Activated T-cell treated with anti-CD3 and anti-CD28 coated beads, Interleukin-2, amount 50 U/mL, for 24 hours (primary cell): ENCODE results near the gene TTLL5.
"Not testable (repeated sequence)": the region's sequence is repeated elsewhere in the genome, so short reads cannot be mapped to it uniquely, and the experiment has no call there.

ENCODE experiments used
- DNase-seq: peaks from one replicate; pipeline ENCODE4 v3.0.0-alpha.2; 2020
- H3K27ac Mint-ChIP-seq: 2 replicates; pipeline ENCODE4 v1.8.0; 2020; ENCODE audit warnings: mild to moderate bottlenecking, mixed read lengths
- H3K27me3 Mint-ChIP-seq: 2 replicates; pipeline ENCODE4 v1.8.0; 2020; ENCODE audit warnings: mixed read lengths
- H3K36me3 Mint-ChIP-seq: 2 replicates; pipeline ENCODE4 v1.8.0; 2020; ENCODE audit warnings: low read depth, mixed read lengths
- H3K4me1 Mint-ChIP-seq: 2 replicates; pipeline ENCODE4 v1.8.0; 2020; ENCODE audit warnings: low read depth, mixed read lengths
- H3K4me3 Mint-ChIP-seq: 2 replicates; pipeline ENCODE4 v1.8.0; 2020; ENCODE audit warnings: mild to moderate bottlenecking, moderate library complexity, mixed read lengths
- H3K9me3 Mint-ChIP-seq: 2 replicates; pipeline ENCODE4 v1.8.0; 2020; ENCODE audit warnings: mixed read lengths

The TTLL5 gene

DNA sequence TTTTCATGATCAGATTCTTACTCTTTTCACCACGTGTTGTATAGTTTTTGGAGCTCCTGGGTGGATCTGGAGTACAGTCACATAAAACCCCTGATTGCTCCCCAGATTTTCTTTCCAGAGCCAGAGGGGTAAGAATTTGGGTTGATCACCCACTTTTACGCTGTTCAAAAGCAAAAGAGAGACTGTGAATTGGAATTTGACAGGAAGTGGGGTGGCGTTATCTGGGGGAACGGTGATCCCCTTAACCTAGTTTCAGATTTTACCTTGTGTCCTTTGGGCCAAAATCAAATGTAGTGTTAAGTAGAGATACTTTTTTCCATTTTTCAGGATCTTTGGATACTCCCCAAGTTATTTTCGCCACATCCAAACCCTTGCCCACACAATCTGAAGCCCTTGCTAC lies 245.2 kb downstream of the TTLL5 start:
- no peaks in the 10 kb centered on the region for H3K9me3 Mint-ChIP-seq
- H3K36me3 Mint-ChIP-seq = peaks cover 3% of the 10 kb centered on the region
- no peaks in the 10 kb centered on the region for H3K4me1 Mint-ChIP-seq
- H3K4me3 Mint-ChIP-seq = no peak overlapping the region
- H3K27me3 Mint-ChIP-seq = no peaks in the 10 kb centered on the region
- DNase-seq = no peak
- H3K27ac Mint-ChIP-seq = no peak overlapping the region

- Mint-ChIP-seq H3K4me1 (no peaks in the 10 kb centered on the region), H3K4me3 (no peak overlapping the region), H3K36me3 (peaks cover 3% of the 10 kb centered on the region), H3K27ac (no peak overlapping the region), H3K9me3 (no peaks in the 10 kb centered on the region), H3K27me3 (no peaks in the 10 kb centered on the region)
- peak; percentile 42 for DNase-seq
Measured at GRCh38 chr14:75906680-75907280, 245.7 kb downstream of the TTLL5 start.

- DNase-seq = no peak
- H3K4me3 Mint-ChIP-seq = no peak overlapping the region
- H3K36me3 Mint-ChIP-seq = peaks cover 5% of the 10 kb centered on the region
- H3K4me1 Mint-ChIP-seq = no peaks in the 10 kb centered on the region
- no peaks in the 10 kb centered on the region for H3K27me3 Mint-ChIP-seq
- H3K27ac Mint-ChIP-seq = no peak overlapping the region
- no peaks in the 10 kb centered on the region for H3K9me3 Mint-ChIP-seq
Measured at GRCh38 chr14:75907756-75908359, 246.8 kb downstream of the TTLL5 start.

DNA sequence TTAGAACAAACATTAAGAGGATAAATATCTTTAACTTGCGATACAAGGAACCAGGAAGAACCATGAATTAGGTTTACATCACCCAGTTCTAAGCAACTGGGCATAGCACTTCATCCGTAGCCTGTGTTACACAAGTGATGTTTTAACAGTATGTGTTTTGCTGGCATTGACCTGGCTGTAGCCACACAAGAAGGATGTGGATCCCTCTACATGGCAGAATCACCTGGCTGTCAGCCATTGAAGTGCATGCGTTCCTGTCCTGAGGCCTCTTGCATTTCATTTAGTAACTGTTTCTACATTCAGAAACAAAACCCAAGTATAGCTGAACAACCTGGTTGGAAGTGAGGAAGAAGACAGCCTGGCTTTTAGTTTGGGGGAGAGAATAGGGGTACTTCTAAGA lies 248.6 kb downstream of the TTLL5 start:
- no peak overlapping the region for H3K27ac Mint-ChIP-seq
- no peaks in the 10 kb centered on the region for H3K9me3 Mint-ChIP-seq
- no peak overlapping the region for H3K4me3 Mint-ChIP-seq
- no peaks in the 10 kb centered on the region for H3K27me3 Mint-ChIP-seq
- peaks cover 8% of the 10 kb centered on the region for H3K36me3 Mint-ChIP-seq
- no peaks in the 10 kb centered on the region for H3K4me1 Mint-ChIP-seq
- no peak for DNase-seq

GRCh38 chr14:75910048-75910447 lies 249.0 kb downstream of the TTLL5 start:
- DNase-seq = no peak
- H3K9me3 Mint-ChIP-seq = no peaks in the 10 kb centered on the region
- no peaks in the 10 kb centered on the region for H3K27me3 Mint-ChIP-seq
- H3K4me1 Mint-ChIP-seq = no peaks in the 10 kb centered on the region
- peaks cover 8% of the 10 kb centered on the region for H3K36me3 Mint-ChIP-seq
- no peak overlapping the region for H3K27ac Mint-ChIP-seq
- no peak overlapping the region for H3K4me3 Mint-ChIP-seq

- no peaks in the 10 kb centered on the region for H3K27me3 Mint-ChIP-seq
- H3K4me3 Mint-ChIP-seq = no peak overlapping the region
- no peaks in the 10 kb centered on the region for H3K4me1 Mint-ChIP-seq
- H3K27ac Mint-ChIP-seq = no peak overlapping the region
- no peak for DNase-seq
- H3K36me3 Mint-ChIP-seq = peaks cover 12% of the 10 kb centered on the region
- no peaks in the 10 kb centered on the region for H3K9me3 Mint-ChIP-seq
Measured at GRCh38 chr14:75911883-75912282, 250.8 kb downstream of the TTLL5 start.

DNA sequence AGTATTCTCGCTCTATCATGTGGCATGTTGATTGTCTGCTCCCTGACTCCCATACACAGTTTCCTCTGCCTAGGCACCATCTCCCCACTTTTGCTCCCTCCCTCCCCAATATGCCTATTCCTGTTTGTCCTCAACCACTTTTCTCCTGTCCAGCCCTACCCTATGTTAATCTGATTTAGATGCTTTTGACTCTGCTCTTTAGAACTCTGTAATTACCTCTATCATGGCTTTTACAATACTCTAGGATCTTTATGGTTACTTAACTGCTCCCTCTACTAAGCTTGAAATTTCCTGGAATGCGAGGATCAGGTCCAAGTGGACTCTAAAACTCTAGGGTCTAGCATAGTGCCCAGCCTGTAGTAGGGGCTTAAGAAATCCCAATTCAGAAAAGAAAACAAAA lies 252.1 kb downstream of the TTLL5 start:
- no peak for DNase-seq
- Mint-ChIP-seq H3K27ac (no peak overlapping the region), H3K9me3 (no peaks in the 10 kb centered on the region), H3K36me3 (peaks cover 17% of the 10 kb centered on the region), H3K27me3 (no peaks in the 10 kb centered on the region), H3K4me1 (no peaks in the 10 kb centered on the region), H3K4me3 (no peak overlapping the region)

- Mint-ChIP-seq H3K4me1 (no peaks in the 10 kb centered on the region), H3K27ac (no peak overlapping the region), H3K9me3 (no peaks in the 10 kb centered on the region), H3K4me3 (no peak overlapping the region), H3K27me3 (no peaks in the 10 kb centered on the region), H3K36me3 (peaks cover 14% of the 10 kb centered on the region)
- no peak for DNase-seq
Measured at GRCh38 chr14:75915045-75915444, 254.0 kb downstream of the TTLL5 start.

DNA sequence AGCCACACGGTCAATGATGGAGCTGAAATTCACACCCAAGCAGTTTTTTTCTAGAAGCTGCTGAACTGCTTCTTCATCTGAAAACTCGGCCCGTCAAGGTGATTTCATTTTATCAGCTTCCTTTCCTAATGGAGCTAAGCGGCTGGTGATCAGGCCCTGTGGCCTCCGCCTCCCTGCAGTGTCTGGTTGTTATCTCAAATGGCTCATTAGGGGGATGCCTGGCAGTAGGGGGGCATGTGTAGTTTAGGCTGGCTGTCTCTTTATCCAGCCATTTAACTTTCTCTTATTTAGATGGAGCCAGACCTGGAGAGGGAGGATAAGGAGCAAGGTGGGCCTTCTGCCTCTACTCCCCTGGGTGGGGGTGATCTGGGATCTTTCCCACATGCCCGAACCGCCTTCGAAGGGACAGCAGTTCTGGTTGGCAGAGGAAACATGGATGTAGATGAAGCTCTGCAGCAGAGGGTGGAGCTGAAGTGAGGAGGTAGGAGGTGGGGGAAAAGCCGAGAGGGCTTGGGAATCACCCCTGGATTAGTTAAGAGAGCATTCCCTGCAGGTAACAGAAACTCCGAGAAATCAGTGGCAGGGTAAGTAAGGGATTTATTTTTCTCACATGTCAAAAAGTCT lies 256.4 kb downstream of the TTLL5 start:
- DNase-seq = no peak
- H3K9me3 Mint-ChIP-seq = peaks cover 2% of the 10 kb centered on the region

DNA sequence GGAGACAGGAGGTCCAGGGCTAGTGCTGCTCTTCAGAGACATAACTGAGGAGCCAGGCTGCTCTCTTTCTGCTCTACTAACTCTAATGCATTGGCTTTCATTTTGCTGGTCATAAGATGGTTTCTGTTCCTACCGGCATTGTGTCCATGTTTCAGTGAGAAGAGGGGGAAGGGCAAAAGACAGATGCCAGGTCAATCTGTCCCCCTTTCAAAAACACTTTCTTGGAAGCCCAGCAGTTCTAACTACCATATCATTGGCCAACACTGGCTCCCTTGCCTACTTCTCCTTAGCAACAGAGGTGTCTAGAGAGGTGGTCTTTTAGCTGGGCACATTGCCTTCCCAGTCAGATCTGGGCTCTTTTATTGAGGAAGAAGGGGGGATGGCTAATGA lies 256.9 kb downstream of the TTLL5 start:
- H3K4me3 Mint-ChIP-seq = no peak overlapping the region
- H3K27me3 Mint-ChIP-seq = no peaks in the 10 kb centered on the region
- peaks cover 2% of the 10 kb centered on the region for H3K9me3 Mint-ChIP-seq
- H3K27ac Mint-ChIP-seq = no peak overlapping the region
- peaks cover 15% of the 10 kb centered on the region for H3K36me3 Mint-ChIP-seq
- no peaks in the 10 kb centered on the region for H3K4me1 Mint-ChIP-seq
- no peak for DNase-seq

More for the DNA sequence above, 256.4 kb downstream of the TTLL5 start:
- Mint-ChIP-seq H3K27ac (no peak overlapping the region), H3K27me3 (no peaks in the 10 kb centered on the region), H3K36me3 (peaks cover 15% of the 10 kb centered on the region), H3K4me1 (no peaks in the 10 kb centered on the region), H3K4me3 (no peak overlapping the region)

DNA sequence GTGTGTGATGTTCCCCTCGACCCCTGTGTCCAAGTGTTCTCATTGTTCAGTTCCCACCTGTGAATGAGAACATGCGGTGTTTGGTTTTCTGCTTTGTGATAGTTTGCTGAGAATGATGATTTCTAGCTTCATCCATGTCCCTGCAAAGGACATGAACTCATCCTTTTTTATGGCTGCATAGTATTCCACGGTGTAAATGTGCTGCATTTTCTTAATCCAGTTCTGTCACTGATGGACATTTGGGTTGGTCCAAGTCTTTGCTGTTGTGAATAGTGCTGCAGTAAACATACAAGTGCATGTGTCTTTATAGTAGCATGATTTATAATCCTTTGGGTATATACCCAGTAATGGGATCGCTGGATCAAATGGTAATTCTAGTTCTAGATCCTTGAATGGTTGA lies 259.4 kb downstream of the TTLL5 start:
- H3K9me3 Mint-ChIP-seq, H3K27ac Mint-ChIP-seq, H3K27me3 Mint-ChIP-seq, H3K4me3 Mint-ChIP-seq, DNase-seq, H3K4me1 Mint-ChIP-seq: not testable (repeated sequence)
- H3K36me3 Mint-ChIP-seq = peaks cover 13% of the 10 kb centered on the region

- H3K4me1 Mint-ChIP-seq, DNase-seq, H3K27me3 Mint-ChIP-seq, H3K9me3 Mint-ChIP-seq, H3K36me3 Mint-ChIP-seq, H3K27ac Mint-ChIP-seq, H3K4me3 Mint-ChIP-seq: not testable (repeated sequence)
Measured at GRCh38 chr14:75925141-75925840, 264.2 kb downstream of the TTLL5 start.

GRCh38 chr14:75926431-75927115 lies 265.5 kb downstream of the TTLL5 start:
- H3K9me3 Mint-ChIP-seq = no peaks in the 10 kb centered on the region
- H3K27me3 Mint-ChIP-seq = no peaks in the 10 kb centered on the region
- peaks cover 3% of the 10 kb centered on the region for H3K36me3 Mint-ChIP-seq
- no peak for DNase-seq
- H3K4me3 Mint-ChIP-seq = no peak overlapping the region
- H3K27ac Mint-ChIP-seq = no peak overlapping the region
- no peaks in the 10 kb centered on the region for H3K4me1 Mint-ChIP-seq

DNA sequence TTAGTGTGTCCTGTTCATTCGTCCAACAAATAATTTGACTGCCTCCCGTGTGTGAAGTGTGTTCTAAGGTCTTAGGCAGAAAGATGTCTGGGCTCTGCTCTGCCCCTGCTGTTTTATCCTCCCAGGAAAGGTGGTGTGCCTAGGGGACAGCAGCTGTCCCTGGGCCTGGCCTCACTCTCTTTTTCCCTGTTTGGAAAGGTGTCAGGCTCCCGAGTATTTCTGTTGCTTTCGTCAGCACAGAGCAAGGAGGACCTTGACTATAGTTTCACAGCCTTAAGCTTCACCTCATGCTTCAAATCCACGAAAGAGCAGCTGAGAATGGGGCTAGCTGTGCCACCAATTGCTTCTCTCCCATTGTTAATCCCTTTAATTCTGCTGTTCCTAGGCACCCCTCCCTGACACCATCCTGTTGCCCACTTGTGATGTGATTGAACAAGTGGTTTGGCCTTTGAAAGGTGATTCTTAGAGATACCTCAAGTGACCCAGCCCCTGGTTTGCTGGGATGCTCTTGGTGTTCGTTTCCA lies 266.6 kb downstream of the TTLL5 start:
- Mint-ChIP-seq H3K4me1 (no peaks in the 10 kb centered on the region), H3K36me3 (peaks cover 3% of the 10 kb centered on the region), H3K27me3 (no peaks in the 10 kb centered on the region), H3K27ac (no peak overlapping the region), H3K4me3 (no peak overlapping the region), H3K9me3 (no peaks in the 10 kb centered on the region)
- DNase-seq = no peak
